ENCODE data around the gene KCNMB4.

GRCh38 chr12:70351076-70351475 is 15.0 kb upstream of the KCNMB4 start:
- TF ChIP-seq, protein P1, sequence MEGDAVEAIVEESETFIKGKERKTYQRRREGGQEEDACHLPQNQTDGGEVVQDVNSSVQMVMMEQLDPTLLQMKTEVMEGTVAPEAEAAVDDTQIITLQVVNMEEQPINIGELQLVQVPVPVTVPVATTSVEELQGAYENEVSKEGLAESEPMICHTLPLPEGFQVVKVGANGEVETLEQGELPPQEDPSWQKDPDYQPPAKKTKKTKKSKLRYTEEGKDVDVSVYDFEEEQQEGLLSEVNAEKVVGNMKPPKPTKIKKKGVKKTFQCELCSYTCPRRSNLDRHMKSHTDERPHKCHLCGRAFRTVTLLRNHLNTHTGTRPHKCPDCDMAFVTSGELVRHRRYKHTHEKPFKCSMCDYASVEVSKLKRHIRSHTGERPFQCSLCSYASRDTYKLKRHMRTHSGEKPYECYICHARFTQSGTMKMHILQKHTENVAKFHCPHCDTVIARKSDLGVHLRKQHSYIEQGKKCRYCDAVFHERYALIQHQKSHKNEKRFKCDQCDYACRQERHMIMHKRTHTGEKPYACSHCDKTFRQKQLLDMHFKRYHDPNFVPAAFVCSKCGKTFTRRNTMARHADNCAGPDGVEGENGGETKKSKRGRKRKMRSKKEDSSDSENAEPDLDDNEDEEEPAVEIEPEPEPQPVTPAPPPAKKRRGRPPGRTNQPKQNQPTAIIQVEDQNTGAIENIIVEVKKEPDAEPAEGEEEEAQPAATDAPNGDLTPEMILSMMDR (IDR thresholded peaks at IDR 0.05; ENCODE audit: borderline replicate concordance, extremely low read depth, low read length, poor library complexity, severe bottlenecking) = no peak
- no peak for TF ChIP-seq EZH2 (IDR thresholded peaks at IDR 0.05; ENCODE audit: borderline replicate concordance, low read depth, low read length, severe bottlenecking)

Measured in DND-41 (cell line).